Activated CD8-positive, alpha-beta T cell treated with anti-CD3 and anti-CD28 coated beads, Interleukin-2, amount 10 ng/mL, durations not matched to agents 7 days and 5 days (primary cell): ENCODE measurements around the gene JMJD8. TPM values are rescaled to one million over a fixed set of nuclear protein-coding genes. Genes with fewer than 3 reads are reported as not detected.
A peak's percentile ranks its signal among the peaks of the same experiment; 100 is the strongest.

Experiments used
- ATAC-seq: fragments of 150-1000 bp; cut with Tn5 transposase; one replicate; pipeline ENCODE4 v1.10.0; 2021; ENCODE audit warnings: moderate library complexity
- CTCF ChIA-PET: fragments of 350-600 bp; sonication (Branson Sonifier 250); formaldehyde crosslinking; loops from one replicate; lab custom pipeline; 2021; ENCODE audit warnings: antibody characterized with exemption; lab: Charles Lee
- POLR2A ChIA-PET: fragments of 350-600 bp; sonication (Branson Sonifier 250); formaldehyde crosslinking; loops from one replicate; lab custom pipeline; 2021; ENCODE audit warnings: antibody characterized with exemption; lab: Charles Lee
- DNase-seq: peaks from one replicate; pipeline ENCODE4 v3.0.0-alpha.2; 2020
- H3K27ac Mint-ChIP-seq: one replicate; pipeline ENCODE4 v1.8.0; 2021; ENCODE audit warnings: mild to moderate bottlenecking, mixed read lengths
- H3K27me3 Mint-ChIP-seq: one replicate; pipeline ENCODE4 v1.8.0; 2021; ENCODE audit warnings: low read depth, mixed read lengths
- H3K36me3 Mint-ChIP-seq: one replicate; pipeline ENCODE4 v1.8.0; 2021; ENCODE audit warnings: low read depth, mixed read lengths
- H3K4me1 Mint-ChIP-seq: one replicate; pipeline ENCODE4 v1.8.0; 2021; ENCODE audit warnings: low read depth, mixed read lengths
- H3K4me3 Mint-ChIP-seq: one replicate; pipeline ENCODE4 v1.8.0; 2021; ENCODE audit warnings: mild to moderate bottlenecking, mixed read lengths
- H3K9me3 Mint-ChIP-seq: one replicate; pipeline ENCODE4 v1.8.0; 2022; ENCODE audit warnings: mixed read lengths; ENCODE audit not compliant: insufficient read depth
- total RNA-seq, 2 experiments: library from RNA; stranded (reverse); gene quantifications; one replicate each; pipeline ENCODE4 v1.2.3, GENCODE V29; 2021

Gene JMJD8, protein sequence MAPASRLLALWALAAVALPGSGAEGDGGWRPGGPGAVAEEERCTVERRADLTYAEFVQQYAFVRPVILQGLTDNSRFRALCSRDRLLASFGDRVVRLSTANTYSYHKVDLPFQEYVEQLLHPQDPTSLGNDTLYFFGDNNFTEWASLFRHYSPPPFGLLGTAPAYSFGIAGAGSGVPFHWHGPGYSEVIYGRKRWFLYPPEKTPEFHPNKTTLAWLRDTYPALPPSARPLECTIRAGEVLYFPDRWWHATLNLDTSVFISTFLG
- 10 to 100 TPM; 36.1 to 39.0 TPM for total RNA-seq

GRCh38 chr16:684071-684794 lies at the start of gene JMJD8:
TSS of gene JMJD8 (minus strand) at chr16:684334. CDS start at chr16:684319, 15 bp downstream.
- DNase-seq (peak; percentile 97), ATAC-seq (peak; percentile 74)
- H3K4me1 Mint-ChIP-seq = peaks cover 50% of the 10 kb centered on the region
- H3K9me3 Mint-ChIP-seq = no peaks in the 10 kb centered on the region
- peak within 1 kb of the TSS; percentile 76 for H3K4me3 Mint-ChIP-seq
- H3K27me3 Mint-ChIP-seq = no peaks in the 10 kb centered on the region
- peaks cover 28% of the 10 kb centered on the region for H3K36me3 Mint-ChIP-seq
- ChIA-PET CTCF (interaction anchor here (0.7 kb wide), 1 partner anchor 36 kb away, joined by 3 read pairs; no protein-coding TSS in a partner anchor), POLR2A (interaction anchor here (1.0 kb wide), 1 partner anchor 33 kb away, joined by 3 read pairs; no protein-coding TSS in a partner anchor)
- peak within 1 kb of the TSS; percentile 80 for H3K27ac Mint-ChIP-seq

DNA sequence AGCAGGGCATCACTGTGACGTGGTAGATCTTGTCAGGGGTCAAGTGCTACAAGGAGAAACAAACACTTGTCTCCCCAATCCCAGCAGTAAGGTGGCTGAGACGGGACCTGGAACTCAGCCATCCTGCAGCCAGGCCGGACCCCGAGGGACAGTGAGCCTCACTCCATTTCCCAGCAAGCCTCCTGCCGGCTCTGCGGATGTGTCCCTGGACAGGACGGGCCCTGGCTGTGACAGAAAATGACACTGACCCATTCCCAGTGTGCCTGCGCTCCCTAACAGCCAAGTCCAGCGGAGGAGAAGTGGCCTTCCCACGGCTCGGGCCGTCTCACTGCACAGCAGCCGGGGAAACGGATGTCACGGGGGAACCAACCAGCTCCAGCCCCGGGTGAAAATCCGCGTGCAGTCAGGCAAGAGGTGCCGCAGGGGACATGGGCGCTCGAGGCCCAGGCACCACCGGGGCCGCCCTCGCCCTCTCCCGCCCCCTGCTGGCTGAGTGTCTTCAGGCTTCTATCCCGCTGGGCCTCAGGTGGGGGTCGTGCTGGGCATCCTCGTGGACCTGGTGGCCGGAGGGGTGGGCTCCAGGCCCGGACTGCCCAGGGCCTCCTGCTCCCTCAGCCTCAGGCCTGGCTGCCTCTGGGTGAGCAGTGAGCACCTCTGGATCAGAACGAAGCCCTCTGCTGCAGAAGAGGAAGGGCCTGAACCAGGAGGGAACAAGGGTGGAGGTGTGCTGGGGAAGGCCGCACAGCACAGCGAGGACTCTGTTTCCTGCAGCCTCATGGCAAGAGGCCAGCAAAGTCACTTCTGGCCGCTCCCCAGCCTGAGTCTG lies 49.5 kb upstream of the JMJD8 start:
- no peak for DNase-seq
- Mint-ChIP-seq H3K4me1 (peaks cover 20% of the 10 kb centered on the region), H3K9me3 (no peaks in the 10 kb centered on the region), H3K4me3 (no peak overlapping the region), H3K27me3 (no peaks in the 10 kb centered on the region), H3K27ac (no peak overlapping the region), H3K36me3 (peaks cover 19% of the 10 kb centered on the region)
- ATAC-seq = peak; percentile 31
- CTCF ChIA-PET = interaction anchor here (0.6 to 1.9 kb wide), 4 partner anchors 12 to 22 kb away, joined by 3 to 10 read pairs (median 4); partner anchors contain the start of gene METRN
- POLR2A ChIA-PET = interaction anchor here (0.5 kb wide), 1 partner anchor 231 kb away, joined by 3 read pairs; no protein-coding TSS in a partner anchor

DNA sequence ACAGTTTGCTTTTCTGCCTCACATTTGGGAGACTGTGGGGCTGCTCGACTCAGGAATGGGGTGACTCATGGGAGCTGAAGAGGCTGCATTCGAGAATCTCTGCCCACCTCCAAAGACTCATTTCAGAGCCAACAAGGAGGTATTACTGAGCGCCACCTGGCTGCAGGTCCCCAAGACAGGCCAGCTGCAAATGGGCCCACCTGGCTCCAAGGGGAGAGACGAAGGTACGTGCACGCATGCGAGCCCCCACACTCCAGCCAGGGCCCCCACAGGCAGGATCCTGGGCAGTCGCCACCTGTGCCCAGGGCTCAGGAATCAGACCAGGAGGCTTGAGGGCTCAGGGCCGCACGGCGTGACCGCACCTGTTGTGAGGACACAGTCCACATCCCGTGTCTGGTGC lies 48.8 kb upstream of the JMJD8 start:
- DNase-seq = no peak
- Mint-ChIP-seq H3K9me3 (no peaks in the 10 kb centered on the region), H3K27me3 (no peaks in the 10 kb centered on the region), H3K4me1 (peaks cover 18% of the 10 kb centered on the region), H3K4me3 (no peak overlapping the region), H3K36me3 (peaks cover 17% of the 10 kb centered on the region), H3K27ac (no peak overlapping the region)
- CTCF ChIA-PET = interaction anchor here (0.6 to 1.9 kb wide), 4 partner anchors 12 to 21 kb away, joined by 3 to 10 read pairs (median 4); partner anchors contain the start of gene METRN
- POLR2A ChIA-PET = interaction anchor here (0.5 kb wide), 1 partner anchor 232 kb away, joined by 3 read pairs; no protein-coding TSS in a partner anchor
- no peak for ATAC-seq

- H3K4me1 Mint-ChIP-seq = peaks cover 12% of the 10 kb centered on the region
- ChIA-PET CTCF (interaction anchor here (1.0 to 1.9 kb wide), 3 partner anchors 8 to 20 kb away, joined by 3 to 10 read pairs (median 6); partner anchors contain the start of gene CIAO3), POLR2A (interaction anchor here (1.7 kb wide), 1 partner anchor 17 kb away, joined by 6 read pairs; the partner anchor contains the start of gene METRN)
- H3K27me3 Mint-ChIP-seq = no peaks in the 10 kb centered on the region
- no peak overlapping the region for H3K27ac Mint-ChIP-seq
- ATAC-seq (no peak), DNase-seq (no peak)
- H3K4me3 Mint-ChIP-seq = no peak overlapping the region
- H3K9me3 Mint-ChIP-seq = no peaks in the 10 kb centered on the region
- peaks cover 14% of the 10 kb centered on the region for H3K36me3 Mint-ChIP-seq
Observed at GRCh38 chr16:732332-732731, 48.2 kb upstream of the JMJD8 start.

DNA sequence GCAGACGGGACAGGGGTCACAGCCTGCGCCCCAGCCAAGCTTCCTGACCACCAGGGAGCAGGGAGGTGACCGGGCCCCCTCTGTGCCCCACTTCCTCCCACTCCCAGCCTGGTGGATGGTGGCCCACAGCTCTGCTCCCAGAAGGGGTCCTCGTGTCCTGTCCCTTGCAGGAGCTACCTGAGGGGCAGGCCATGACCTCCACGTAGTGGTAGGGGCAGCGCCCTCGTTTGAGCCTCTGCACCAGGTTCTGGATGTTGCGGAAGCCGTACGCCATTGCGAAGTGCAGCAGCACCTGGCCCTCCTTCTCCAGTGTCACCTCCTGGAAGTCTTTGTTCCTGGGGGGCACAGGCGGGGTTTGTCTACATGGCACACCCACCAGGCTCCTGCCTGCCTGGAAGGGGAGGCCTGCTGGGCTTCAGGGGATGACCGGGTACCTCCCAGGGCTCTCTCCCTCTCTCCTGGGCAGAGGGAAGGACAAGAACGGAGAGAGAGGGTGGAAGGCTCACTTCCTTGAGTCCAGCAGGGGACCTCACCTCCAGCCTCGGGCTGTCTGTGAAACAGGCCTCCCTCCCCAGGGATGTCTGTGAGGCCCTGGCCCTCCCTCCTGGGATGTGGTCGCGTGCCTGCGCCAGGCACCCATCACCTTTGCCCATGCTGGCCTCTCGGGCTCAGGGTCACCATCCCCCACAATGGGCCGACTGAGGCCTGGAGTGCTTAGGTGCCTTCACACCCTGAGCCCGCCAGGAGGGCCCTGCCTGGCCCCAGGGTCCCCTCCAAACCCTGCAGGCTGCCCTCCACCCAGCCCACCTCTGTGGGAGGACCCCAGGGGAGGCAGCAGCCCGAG lies 46.8 kb upstream of the JMJD8 start:
- ChIA-PET POLR2A (interaction anchor here (1.1 to 2.9 kb wide), 3 partner anchors 10 to 15 kb away, joined by 3 to 10 read pairs (median 6); partner anchors contain the start of genes CIAO3 and METRN), CTCF (interaction anchor here (0.7 kb wide), 1 partner anchor 41 kb away, joined by 3 read pairs; the partner anchor contains the start of gene WDR24)
- Mint-ChIP-seq H3K9me3 (no peaks in the 10 kb centered on the region), H3K4me3 (no peak overlapping the region), H3K27me3 (no peaks in the 10 kb centered on the region), H3K36me3 (peaks cover 11% of the 10 kb centered on the region), H3K4me1 (peaks cover 7% of the 10 kb centered on the region), H3K27ac (no peak overlapping the region)
- ATAC-seq (no peak), DNase-seq (no peak)

DNA sequence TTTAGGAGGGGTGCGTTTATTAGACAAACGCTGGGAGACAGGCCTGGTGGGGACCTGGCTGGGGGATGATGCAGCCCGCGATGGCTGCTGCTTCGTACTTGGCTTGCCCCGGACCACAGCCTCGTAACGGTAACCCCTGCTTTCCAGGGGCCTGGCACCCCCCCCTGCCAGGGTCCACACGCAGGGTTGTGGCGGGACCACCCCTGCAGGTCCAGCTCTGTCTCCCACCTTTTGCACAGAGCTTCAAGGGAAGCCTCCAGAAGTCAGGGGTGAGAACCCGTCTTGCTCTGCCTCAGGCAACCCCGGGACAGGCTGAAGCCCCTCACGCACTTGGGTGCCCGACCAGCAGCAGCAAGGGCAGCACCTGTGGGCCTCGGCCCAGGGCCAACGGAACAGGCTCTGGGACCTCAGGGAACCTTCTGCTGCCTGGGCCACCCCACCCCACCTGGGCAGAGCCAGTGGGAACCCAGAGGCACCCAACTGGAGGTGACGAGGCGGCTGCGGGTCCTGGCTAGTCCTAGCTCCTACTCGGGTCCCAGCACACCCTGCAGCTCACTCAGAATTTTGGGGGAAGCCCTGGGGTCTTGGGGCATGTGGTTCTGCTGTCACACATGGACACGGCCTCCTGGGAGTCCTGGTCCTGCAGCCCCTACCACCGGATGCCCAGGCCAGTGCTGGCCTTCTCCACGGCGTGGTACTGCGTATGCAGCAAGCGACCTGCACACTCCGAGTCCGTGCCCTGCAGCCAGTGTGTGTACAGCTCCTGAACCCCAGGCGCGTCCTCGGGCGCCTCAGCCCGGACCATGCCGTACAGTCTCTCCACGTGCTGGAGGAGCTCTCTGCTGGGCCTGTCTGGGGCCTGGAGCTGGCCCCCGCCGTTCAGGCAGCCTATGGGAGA lies 45.9 kb upstream of the JMJD8 start:
- Mint-ChIP-seq H3K4me1 (no peaks in the 10 kb centered on the region), H3K27ac (no peak overlapping the region), H3K4me3 (no peak overlapping the region), H3K36me3 (peaks cover 4% of the 10 kb centered on the region), H3K9me3 (no peaks in the 10 kb centered on the region), H3K27me3 (no peaks in the 10 kb centered on the region)
- no peak for ATAC-seq
- no peak for DNase-seq
- ChIA-PET POLR2A (interaction anchor here (1.1 to 2.9 kb wide), 2 partner anchors 10 to 11 kb away, joined by 3 to 10 read pairs; partner anchors contain the start of gene CIAO3), CTCF (interaction anchor here (0.7 to 1.4 kb wide), 3 partner anchors 11 to 40 kb away, joined by 3 read pairs; partner anchors contain the start of genes CIAO3 and WDR24)

DNA sequence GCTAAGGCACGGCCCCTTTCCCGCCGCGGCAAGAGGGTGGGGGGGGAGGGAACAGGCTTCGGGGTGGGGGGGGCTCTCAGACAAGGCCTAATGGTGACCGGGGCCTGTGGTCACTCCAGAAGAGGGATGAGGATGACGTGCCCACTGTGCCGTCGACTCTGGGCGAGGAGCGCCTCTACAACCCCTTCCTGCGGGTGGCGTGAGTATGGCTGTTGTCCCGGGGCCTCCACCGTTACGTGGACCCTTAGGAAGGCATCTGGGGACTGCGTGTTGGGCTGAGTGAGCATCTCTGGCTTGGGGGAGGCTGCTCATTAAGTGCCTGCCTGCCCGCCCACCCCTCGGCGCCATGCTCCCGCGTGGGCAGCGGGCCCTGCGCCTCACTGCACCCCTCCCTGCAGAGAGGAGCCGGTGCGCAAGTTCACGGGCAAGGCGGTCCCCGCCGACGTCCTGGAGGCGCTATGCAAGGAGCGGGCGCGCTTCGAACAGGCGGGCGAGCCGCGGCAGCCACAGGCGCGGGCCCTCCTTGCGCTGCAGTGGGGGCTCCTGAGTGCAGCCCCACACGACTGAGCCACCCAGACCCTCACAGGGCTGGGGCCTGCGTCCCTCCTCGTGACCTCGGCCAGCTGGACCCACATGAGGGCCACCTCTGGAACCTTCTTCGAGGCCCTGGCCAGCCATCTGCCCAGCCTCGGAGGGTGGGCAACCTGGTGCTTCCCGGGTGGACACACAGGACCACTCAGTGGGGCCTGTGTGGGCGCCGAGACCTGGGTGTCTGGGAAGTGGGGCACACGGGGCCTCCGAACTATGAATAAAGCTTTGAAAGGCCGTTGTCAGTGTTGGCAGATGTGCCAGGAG lies 45.0 kb upstream of the JMJD8 start:
- no peak overlapping the region for H3K4me3 Mint-ChIP-seq
- ATAC-seq (no peak), DNase-seq (no peak)
- ChIA-PET POLR2A (interaction anchor here (1.1 to 2.9 kb wide), 2 partner anchors 10 to 12 kb away, joined by 3 to 10 read pairs; partner anchors contain the start of gene CIAO3), CTCF (interaction anchor here (1.3 to 1.7 kb wide), 4 partner anchors 9 to 59 kb away, joined by 3 to 6 read pairs (median 3); partner anchors contain the start of genes CIAO3 and RPUSD1)
- no peaks in the 10 kb centered on the region for H3K4me1 Mint-ChIP-seq
- H3K27me3 Mint-ChIP-seq = no peaks in the 10 kb centered on the region
- peaks cover 4% of the 10 kb centered on the region for H3K36me3 Mint-ChIP-seq
- no peak overlapping the region for H3K27ac Mint-ChIP-seq
- no peaks in the 10 kb centered on the region for H3K9me3 Mint-ChIP-seq

DNA sequence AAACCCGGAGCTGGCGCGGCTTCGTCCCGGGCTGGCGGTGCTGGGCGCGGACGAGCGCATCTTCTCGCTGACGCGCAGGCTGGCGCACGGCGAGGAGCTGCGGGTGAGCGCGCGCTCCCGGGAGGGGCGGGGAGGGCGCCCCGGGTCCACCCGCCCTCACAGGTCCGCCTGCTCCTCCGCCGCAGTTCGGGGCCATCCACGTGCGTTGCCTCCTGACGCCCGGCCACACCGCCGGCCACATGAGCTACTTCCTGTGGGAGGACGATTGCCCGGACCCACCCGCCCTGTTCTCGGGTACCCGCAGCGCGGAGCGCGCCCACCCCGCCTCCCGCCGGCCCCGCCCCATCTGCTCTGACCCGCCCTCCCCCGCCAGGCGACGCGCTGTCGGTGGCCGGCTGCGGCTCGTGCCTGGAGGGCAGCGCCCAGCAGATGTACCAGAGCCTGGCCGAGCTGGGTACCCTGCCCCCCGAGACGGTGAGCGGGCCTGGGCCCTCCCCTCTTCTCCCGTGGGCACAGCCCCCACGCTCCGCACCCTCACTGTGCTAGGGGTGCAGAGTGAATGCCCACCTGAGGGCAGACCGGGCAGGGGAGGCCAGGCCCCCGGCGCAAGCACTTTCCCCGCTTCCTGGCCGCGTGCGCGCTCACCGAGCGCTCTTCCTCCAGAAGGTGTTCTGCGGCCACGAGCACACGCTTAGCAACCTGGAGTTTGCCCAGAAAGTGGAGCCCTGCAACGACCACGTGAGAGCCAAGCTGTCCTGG lies 44.2 kb upstream of the JMJD8 start:
- H3K27ac Mint-ChIP-seq = no peak overlapping the region
- no peaks in the 10 kb centered on the region for H3K9me3 Mint-ChIP-seq
- peak overlapping the region; percentile 40 for H3K4me3 Mint-ChIP-seq
- ATAC-seq (peak; percentile 62), DNase-seq (peak; percentile 72)
- ChIA-PET POLR2A (interaction anchor here (1.2 to 2.9 kb wide), 2 partner anchors 9 to 12 kb away, joined by 5 to 10 read pairs; no protein-coding TSS in a partner anchor), CTCF (interaction anchor here (1.3 to 1.7 kb wide), 3 partner anchors 8 to 60 kb away, joined by 3 to 6 read pairs (median 4); partner anchors contain the start of gene RPUSD1)
- H3K27me3 Mint-ChIP-seq = no peaks in the 10 kb centered on the region
- H3K36me3 Mint-ChIP-seq = peaks cover 4% of the 10 kb centered on the region
- no peaks in the 10 kb centered on the region for H3K4me1 Mint-ChIP-seq
